ENCODE measurements around the gene FAM222B.
"Not testable (repeated sequence)": the region's sequence is repeated elsewhere in the genome, so short reads cannot be mapped to it uniquely, and the experiment has no call there.

Gene FAM222B

DNA sequence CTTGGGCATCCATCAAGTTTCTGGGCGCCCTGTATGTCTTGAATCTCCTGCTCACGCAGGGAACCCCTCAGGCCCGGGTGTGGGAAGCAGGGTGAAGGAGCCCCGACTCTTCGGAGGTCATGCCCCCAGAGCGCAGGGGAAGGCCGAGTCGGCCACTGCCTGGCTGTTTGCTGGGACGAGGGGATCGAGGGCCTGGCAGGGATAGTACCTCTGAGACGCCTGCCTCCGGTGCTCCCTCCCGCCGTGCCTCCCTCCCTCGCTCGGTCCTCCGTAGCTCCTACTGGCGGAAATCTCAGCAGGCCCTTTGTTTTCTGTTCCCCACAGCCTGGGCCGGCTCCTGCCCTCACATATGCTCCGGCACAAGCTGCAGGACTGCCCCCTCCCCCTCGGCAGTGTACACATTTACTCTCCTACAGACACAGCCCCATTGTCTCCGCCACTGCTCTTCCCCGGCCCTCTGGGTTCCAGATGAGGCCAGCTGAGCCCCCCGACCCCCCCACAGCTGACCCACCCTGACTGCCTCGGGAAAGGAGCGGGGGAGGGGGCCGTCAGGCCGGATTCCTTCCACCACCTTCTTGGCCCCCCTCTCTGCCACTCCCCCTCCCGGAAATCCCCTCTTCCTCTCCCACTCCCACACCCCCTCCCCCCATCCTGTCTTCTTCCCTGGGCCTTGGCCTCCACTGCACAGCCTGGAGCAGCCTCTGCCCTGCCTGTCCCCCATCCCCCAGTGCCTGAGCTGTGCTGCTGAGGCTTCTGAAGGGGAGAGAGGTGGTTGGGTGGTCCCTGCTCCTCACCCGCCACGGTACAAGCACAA, 97.4 kb downstream of the FAM222B start:
- DNase-seq (ENCODE audit: low read depth): no peak

- DNase-seq (ENCODE audit: low read depth): no peak
Measured at GRCh38 chr17:28744104-28744971, 98.3 kb downstream of the FAM222B start.

DNA sequence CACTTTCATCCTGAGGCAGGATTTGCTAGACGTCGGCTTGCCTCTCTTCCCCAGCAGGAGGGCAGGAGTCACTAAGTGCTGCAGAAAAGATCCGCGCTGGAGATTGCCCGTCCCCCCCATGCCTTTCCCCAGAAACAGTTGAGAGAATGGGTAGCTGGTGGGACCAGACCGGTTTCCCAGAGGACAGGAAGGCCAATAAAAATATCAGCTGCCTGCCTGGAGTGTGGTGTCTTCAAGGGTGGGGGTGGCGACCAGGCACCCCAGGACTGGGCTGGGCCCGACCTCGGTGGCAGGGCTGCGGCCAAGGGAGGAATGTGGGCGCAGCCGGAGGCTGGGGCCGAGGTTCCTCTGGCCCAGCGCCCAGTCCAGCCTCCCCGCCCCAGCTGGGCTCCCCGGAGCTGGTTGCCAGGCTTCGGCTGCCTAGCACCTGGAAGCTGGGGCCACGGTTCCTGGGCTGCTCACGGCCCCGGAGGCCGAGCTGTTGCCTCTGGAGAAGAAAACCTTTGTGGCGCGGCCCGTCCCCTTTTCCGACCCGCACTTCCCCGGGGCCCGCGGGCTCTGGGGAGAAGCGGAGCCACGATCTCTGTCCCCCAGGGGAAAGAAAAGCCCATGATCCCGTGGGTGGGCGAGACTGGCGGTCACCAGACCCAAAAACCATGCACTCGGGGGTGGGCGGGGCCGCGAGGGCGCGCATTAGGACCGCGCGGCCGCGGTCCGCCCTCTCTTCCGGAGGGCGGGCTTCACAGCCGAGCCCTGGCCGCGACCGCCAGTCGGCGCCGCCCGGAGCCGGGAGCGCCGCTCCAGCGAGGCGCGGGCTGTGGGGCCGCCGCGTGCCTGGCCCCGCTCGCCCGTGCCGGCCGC, 99.1 kb downstream of the FAM222B start, which contains the start of gene TRAF4:
TRAF4 (plus strand) TSS at position 769 of the 861 bp plus-strand sequence. CDS start 102 bp downstream, outside the sequence.
- DNase-seq (ENCODE audit: low read depth): no peak

GRCh38 chr17:28741358-28742349, 100.9 kb downstream of the FAM222B start:
- no peak for DNase-seq (ENCODE audit: low read depth)

GRCh38 chr17:28740406-28741357, 101.9 kb downstream of the FAM222B start:
- no peak for DNase-seq (ENCODE audit: low read depth)

DNA sequence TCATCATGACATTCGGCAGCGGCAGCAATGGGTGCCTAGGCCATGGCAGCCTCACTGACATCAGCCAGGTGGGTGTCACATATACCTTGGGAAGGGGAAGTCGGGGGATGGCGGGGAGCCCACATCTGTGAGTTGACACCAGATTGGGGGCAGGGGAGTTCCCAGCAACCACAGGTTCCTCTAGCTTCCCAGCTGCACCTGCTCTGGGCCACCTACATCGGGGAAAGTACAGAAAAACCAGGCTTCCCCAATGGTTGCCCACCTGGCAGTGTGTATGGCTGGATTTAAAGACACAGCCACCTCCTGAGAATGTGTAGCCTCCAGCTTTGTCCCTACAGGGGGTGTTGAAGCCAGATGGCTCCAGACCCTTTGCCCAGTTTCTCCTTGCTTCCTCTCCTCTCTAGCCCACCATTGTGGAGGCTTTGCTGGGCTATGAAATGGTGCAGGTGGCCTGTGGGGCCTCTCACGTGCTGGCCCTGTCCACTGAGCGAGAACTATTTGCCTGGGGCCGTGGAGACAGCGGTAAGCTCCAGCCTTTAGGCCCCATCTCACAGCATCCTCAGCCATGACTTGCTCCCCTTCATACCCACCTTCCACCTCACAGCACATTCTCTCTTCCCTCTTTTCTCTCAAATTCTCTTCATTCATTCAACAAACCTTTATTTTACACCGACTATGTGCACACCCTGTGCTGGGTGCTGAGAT, 103.8 kb downstream of the FAM222B start:
- DNase-seq (ENCODE audit: low read depth): no peak

- no peak for DNase-seq (ENCODE audit: low read depth)
Measured at GRCh38 chr17:28737770-28738679, 104.6 kb downstream of the FAM222B start.

- DNase-seq (ENCODE audit: low read depth): no peak
Measured at GRCh38 chr17:28737316-28737715, 105.3 kb downstream of the FAM222B start.

GRCh38 chr17:28735913-28736769, 106.4 kb downstream of the FAM222B start:
- not testable (repeated sequence) for DNase-seq (ENCODE audit: low read depth)

DNA sequence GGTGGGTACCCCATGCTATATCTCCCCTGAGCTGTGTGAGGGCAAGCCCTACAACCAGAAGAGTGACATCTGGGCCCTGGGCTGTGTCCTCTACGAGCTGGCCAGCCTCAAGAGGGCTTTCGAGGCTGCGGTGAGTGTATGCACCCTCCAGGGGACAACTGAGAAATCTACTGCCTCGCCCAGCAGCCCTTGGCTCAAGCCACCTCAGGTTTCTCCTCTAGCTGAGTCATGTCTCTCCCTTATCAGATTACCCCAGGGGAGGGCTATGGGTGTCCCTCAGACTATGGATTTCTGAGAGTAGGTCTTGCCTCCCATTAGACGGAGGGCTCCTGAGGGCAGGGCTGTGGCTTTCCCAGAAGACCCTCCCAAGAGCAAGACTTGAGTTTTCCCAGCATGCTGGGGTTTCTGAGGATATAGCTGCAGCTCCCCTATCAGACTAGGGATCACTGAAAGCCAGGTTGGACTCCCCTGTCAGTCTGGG, 107.3 kb downstream of the FAM222B start:
- no peak for DNase-seq (ENCODE audit: low read depth)

DNA sequence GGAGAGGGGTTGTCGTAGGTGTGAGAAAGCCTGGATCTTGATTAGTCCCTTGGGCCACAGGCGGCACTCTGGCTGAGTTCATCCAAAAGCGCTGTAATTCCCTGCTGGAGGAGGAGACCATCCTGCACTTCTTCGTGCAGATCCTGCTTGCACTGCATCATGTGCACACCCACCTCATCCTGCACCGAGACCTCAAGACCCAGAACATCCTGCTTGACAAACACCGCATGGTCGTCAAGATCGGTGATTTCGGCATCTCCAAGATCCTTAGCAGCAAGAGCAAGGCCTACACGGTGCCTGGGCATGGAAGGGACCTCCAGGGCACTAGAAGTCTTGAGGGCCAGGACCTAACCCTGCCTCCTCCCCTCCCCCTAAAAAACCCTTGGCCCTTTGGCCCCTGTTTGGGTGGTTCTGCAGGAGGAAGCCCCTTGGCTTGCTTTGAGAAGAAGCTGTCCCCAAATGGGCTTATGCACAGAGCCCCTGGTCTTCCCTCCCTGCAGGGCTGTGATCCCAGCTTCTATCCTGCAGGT, 107.8 kb downstream of the FAM222B start:
- no peak for DNase-seq (ENCODE audit: low read depth)

DNA sequence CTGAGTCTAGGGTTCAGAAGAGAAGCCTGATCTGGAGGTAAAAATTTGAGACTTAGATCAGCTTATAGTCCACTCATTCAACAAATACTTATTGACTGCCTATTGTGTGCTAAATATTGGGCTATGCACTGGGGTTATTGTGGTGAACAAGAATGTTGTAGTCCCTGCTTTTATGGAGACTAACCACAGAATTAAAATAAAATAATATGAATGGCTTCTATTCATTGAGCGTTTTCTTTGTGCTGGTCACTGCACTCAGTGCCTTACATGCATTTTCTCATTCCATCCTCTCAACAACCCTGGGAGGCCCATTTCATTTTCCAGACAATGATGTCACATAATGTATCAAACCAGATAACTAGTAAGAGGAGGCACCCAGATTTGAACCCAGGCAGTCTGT, 109.2 kb downstream of the FAM222B start:
- no peak for DNase-seq (ENCODE audit: low read depth)

DNA sequence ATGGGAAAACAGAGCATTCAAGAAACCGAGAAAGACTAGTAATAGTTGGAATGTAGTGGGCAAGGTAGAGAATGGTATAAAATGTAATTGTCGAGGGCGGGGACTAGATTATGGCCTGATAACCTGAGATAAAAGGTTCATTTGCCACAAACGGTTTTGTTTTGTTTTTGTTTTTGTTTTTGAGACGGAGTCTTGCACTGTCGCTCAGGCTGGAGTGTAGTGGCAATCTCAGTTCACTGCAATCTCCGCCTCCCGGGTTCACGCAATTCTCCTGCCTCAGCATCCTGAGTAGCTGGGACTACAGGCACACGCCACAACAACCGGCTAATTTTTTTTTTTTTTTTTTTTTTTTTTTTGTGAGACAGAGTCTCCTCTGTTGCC, 112.7 kb downstream of the FAM222B start:
- DNase-seq (ENCODE audit: low read depth): no peak

GRCh38 chr17:28728364-28729200, 114.0 kb downstream of the FAM222B start, which contains the start of gene NEK8:
Gene NEK8, plus strand, starts transcription at chr17:28728788. Its CDS starts 26 bp downstream, at chr17:28728814.
- no peak for DNase-seq (ENCODE audit: low read depth)
